GM08714 (cell line): ENCODE results near the gene TNRC18.

Experiments
- H3K4me3 ChIP-seq: fragments of 200-500 bp; sonication (Bioruptor generic); 2 replicates; pipeline ENCODE4 v1.5.1; 2014; ENCODE audit warnings: mild to moderate bottlenecking, low read length, inconsistent platforms
- ZNF274 ChIP-seq: IDR thresholded peaks from 2 replicates; pipeline ENCODE4 v1.6.1; 2012; ENCODE audit warnings: mild to moderate bottlenecking, low read depth, low read length

TNRC18 gene

DNA sequence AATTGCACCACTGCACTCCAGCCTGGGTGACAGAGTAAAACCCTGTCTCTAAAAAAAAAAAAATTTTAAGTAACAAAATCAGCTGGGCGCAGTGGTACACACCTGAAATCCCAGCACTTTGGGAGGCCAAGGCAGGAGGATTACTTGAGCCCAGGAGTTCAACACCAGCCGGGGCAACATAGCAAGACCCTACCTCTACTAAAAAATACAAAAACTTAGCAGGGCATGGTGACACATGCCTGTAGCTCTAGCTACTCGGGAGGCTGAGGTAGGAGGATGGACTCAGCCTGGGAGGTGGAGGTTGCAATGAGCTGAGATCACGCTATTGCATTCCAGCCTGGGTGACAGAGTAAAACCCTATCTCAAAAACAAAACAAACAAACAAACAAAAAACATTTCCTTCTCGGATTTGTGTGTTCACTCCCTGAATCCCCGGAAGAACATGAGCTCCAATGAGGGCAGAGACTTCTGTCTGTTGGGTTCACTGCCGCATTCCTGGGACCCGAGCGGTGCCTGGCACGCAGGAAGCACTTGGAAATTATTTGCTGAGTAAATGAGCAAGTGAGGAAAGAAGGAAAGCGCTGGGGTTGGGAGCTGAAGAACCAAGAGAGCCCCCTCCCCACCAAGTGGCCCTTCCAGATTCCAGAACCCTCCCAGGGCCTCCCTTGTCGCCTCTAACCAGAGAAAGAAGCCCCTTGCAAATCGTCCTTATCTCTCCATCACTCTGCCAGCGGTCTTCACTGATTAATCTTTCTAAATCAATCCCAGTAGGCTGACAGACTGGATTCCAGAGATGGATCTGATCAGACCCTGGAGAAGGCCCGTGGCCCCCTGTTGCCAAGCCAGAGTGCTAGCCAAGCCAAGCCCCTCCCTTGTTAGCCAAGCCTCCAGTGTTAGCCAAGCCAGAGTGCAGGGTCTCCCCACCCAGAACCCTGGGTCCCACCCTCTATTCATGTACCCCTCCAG lies 6.2 kb downstream of the TNRC18 start:
- H3K4me3 ChIP-seq: no peak overlapping the region
- TF ChIP-seq ZNF274: no peak

DNA sequence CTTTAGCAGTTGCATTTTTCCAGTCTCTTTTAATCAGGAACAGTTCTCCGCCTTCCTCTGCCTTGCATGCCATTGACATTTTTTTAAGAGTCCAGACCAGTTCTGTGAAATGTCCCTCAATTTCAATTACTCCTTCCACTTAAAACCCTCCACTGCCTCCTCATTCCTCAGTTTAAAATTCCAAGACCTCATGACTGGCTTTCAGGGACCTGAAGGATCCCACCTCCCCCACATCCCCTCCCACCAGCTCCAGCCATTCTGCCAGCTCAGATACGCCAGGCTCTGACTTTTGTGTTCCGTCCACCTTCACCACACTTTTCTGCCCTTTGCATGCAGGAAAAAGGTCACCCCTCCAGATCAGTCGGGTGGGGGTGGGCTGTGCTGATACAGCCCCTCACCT lies 8.7 kb downstream of the TNRC18 start:
- TF ChIP-seq ZNF274: no peak
- H3K4me3 ChIP-seq: no peak overlapping the region

DNA sequence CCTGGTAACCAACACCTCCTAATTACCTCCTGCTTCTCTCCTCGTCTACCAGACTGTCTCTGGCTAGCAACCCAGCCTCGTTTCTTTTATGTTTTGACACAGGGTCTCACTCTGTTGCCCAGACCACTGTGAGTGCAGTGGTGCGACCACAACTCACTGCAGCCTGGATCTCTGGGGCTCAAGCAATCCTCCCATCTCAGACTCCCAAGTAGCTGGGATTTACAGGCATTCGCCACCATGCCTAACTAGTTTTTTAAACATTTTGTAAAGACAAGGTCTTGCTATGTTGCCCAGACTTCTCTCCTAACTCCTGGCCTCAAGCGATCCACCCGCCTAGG lies 10.2 kb downstream of the TNRC18 start:
- H3K4me3 ChIP-seq: no peak overlapping the region
- TF ChIP-seq ZNF274: no peak

DNA sequence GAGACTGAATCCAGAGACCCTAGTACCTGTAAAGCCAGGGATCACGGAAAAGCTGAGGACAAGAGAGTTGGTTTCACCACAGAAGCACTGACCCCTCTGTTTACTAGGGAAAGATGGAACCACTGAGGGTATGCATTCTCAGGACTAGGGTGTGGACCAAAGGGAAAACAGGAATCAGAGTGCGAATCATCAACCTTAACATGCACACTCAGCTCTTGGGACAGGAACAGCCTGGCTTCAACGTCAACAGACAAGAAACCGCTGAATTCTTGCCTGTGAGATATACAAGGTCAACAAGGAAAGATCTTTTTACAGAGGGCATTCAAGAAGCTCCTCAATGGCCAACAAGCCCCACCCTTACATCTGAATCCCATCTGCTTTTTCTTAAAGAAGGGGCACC lies 14.9 kb downstream of the TNRC18 start:
- no peak overlapping the region for H3K4me3 ChIP-seq

DNA sequence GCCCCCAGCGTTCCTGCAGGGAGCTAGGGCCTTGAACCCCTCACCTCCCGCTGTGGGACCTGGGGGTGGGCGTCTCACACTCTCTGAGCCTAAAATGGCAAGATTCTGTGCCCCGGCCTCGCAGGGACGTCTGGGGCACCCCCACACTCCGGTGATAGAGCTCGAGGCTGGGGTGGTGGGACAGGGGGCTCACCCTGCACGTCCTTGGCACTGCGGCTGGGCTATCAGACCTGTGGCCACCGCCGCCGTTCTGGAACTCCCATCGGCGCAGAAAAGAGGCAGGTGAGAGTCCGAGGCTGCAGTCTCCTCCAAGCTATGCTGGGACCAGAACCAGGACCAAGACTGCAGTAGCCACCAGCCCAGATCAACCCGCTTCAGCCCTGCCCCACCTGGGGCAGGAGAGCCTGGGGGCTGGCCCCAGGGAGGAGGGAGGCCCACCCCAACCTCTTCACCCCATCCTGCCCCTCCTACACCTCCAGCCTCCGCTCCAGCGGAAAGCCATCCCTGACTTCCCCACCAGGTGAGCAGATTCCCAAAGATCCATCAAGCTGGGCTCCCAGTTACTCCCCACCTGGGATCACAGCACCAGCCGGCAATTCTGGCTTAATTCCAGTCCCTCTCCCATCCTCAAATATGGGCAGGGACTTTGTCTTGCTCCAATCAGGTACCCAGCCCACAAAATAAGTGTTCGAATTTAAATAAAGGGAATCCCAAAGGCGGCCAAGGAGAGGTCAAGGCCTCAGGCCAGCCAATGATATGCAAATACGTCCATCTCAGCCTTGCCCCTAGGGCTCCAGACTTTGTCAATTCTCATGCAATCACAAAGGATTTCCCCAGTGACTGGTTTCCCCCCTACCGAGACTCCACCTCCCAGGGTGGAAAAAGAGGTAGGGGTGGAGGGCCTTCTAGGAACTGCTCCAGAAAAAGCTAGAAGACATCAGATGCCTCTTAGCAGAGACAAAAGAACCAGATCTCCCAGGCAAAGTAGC lies 16.4 kb downstream of the TNRC18 start:
- H3K4me3 ChIP-seq: no peak overlapping the region
- no peak for TF ChIP-seq ZNF274

More for the DNA sequence above, 14.9 kb downstream of the TNRC18 start:
- TF ChIP-seq ZNF274: no peak

DNA sequence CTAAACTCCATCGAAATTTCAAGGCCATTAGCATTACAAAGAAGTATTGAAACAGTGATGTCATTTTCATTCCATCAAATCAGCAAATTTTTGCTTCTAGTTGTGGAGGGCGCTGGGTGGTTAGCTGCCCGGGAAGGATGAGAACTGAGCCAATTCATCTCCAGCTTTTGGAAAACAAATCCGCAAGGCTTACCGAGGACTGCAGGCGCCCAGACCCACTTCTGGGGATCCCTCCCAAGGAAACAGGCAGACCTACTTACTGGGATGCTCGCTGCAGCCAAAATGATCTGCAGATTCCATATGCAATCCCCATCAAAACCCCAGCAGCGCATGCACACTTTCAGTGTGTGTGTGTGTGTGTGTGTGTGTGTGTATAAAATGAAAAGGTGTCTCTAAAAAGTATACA lies 19.2 kb downstream of the TNRC18 start:
- no peak overlapping the region for H3K4me3 ChIP-seq

DNA sequence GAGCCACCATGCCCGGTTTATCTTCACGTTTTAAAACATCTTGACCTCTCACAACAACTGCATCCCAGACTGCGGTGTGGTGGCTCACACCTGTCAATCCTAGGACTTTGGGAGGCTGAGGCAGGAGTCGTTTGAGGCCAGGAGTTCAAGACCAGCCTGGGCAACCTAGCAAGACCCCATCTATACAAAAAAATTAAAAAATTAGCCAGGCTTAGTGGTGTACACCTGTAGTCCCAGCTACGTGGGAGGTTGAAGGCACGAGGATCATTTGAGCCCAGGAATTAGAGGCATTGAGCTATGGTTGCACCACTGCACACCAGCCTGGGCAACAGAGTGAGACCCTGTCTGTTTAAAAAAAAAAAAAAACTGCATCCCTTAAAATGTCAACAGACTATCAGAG lies 20.2 kb downstream of the TNRC18 start:
- TF ChIP-seq ZNF274: no peak
- H3K4me3 ChIP-seq: no peak overlapping the region

More for the DNA sequence above, 19.2 kb downstream of the TNRC18 start:
- no peak for TF ChIP-seq ZNF274

DNA sequence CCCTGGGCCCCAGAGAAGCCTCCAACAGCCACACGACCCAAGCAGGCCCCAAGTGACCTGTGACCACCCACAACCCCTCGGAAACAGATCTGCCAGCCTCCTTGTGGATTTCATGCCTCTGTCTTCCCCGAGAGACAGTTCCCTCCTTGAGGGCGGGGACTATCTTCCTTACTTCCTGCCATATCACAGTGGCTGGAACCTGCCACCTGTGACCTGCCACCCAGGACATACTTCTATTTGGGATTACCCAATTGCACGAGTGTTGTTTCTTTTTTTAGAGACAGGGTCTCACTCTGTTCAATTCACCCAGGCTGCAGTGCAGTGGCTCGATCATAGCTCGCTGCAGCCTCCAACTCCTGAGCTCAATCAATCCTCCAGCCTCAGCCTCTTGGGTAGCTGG lies 25.9 kb downstream of the TNRC18 start:
- peak overlapping the region; percentile 78; the same call in 1 of the 2 replicates for H3K4me3 ChIP-seq
- TF ChIP-seq ZNF274: no peak

DNA sequence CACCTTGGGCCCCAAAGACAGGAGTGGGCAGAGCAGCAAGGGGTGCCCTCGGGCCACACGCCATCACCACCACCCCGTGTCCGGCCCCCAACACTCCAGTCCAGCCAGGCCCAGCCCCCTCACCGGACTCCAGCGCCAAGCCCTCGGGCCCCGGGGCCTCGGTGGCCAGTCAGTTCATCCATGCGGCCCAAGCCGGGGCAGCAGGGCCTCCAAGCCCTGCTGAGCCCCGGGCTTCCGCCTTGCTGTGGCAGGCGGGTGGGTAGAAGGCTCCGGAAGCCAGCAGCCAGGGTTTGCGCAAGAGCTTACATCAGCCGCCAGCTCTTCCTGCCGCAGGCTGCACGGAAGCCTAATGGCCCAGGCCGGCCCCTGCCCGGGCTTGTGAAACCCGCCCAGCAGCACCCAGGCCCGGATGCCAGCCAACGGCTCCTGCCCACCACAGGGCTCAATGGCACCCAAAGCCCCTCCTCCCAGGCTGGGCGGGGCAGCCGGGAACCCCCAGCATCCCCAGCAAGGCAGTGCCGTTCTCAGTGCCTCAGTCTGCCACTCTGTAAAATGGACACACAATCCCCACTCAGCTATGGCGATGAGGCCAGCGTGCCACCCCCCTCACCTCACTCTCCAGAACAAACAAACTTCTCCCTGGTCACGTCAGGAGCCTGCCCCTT lies 26.5 kb downstream of the TNRC18 start:
- TF ChIP-seq ZNF274: no peak
- H3K4me3 ChIP-seq: peak overlapping the region; percentile 78; the same call in 1 of the 2 replicates

DNA sequence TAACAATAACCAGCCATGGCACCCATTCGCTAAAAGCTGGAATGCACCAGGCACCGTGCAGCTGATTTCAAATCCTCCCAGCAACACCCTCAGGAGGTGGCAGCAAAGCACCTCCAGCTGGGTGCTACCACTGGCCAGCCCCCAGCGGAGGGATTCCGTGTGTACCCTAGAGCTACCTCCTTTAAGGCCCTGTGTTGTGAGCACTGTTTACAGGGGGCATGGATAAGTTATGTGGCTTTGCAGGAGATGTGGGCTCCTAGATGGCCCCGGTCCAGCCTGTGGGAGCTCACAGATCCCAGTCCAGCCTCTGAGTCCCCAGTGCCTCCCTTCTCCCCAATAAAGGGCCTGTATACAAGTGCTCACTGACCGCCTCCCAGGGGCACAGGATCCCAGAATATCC lies 27.1 kb downstream of the TNRC18 start:
- no peak for TF ChIP-seq ZNF274

DNA sequence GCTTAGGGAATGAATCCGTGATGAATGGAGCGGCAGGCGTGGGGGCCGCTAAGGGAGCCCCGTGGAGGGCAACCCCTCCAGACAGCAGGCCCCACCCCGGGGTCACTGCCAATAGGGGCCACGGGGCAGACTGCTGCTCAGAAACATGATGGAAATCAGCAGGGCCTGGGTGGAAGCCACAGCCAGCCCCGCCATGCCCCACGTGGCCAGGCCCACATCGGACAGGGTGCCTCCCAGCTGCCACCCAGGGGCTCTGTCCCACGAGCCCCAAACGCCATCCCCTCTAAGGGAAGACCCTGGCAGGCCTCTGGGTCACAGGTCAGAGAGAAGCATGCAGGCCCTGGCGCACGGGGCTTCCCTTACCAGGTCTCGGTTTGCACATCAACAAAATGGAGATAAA lies 28.4 kb downstream of the TNRC18 start:
- TF ChIP-seq ZNF274: no peak

More for the DNA sequence above, 27.1 kb downstream of the TNRC18 start:
- H3K4me3 ChIP-seq: peak overlapping the region; percentile 78; the same call in 1 of the 2 replicates

DNA sequence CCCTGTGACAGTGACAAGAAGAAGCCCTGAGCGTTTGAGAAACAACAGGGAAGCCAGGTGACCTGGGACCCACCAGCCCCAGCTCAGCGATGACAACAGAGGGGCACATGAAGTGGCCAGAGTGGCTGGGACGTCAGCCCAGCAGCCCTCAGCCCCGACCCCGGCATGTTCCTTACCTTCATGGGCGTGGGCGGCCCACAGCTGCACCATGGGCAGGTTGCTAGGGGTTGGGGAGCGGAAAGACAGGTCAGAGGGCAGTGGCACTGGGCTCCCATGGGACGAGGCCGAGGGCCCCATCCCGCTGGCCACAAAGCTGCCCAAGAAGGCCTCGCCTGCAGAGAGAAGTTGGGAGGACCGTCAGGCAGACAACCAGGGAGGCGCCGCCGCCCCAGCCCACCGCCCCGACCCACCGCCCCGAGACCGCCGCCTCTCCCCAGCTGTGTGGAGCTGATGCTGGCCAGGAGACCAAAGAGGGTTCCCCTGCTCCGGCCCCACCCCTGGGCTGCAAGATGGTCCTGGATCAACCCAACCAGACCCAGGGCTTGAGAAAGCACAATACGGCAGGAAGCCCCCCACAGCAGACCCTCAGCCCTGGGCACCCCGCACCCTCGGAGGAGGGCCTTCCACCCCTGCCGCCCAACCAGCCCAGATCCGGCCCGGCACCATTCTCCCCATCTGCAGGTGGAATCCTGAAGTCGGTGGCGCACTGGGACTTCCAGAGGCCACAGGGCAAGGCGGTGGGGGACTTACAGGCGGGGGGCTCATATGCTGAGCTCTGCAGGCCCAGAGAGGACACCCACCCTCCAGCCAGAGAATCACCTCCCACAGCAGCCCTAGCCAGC lies 29.1 kb downstream of the TNRC18 start:
- no peak for TF ChIP-seq ZNF274
- no peak overlapping the region for H3K4me3 ChIP-seq

More for the DNA sequence above, 28.4 kb downstream of the TNRC18 start:
- H3K4me3 ChIP-seq: no peak overlapping the region

DNA sequence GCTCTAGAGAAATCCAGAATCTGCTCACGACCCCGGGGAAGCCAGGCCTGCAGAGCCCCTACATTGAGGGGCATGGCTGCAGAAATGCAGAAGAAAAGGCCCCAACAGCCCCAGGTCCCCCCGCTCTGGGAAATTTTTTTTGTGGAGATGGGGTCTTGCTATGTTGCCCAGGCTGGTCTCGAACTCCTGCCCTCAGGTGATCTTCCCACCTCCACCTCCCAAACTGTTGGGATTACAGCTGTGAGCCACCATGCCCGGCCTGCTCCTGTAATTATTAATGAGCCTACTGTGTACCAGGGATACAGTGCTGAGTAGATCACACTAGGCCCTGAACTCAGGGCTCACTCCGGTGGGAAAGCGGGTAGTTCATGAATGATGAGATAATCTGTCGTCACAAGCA lies 29.9 kb downstream of the TNRC18 start:
- no peak for TF ChIP-seq ZNF274
- no peak overlapping the region for H3K4me3 ChIP-seq
